ENCODE data around the gene TEX53. TPM values are rescaled to one million over a fixed set of nuclear protein-coding genes. Genes with fewer than 3 reads are reported as not detected.

TEX53 gene
- polyA plus RNA-seq, 3 donors, result not detected

GRCh38 chr9:114621561-114621960 is 36.0 kb downstream of the TEX53 start:
- H3K9ac ChIP-seq (ENCODE audit: insufficient read depth, low read length, poor library complexity, severe bottlenecking), result no peak overlapping the region
- Mint-ChIP-seq H3K4me3 (no peak overlapping the region), H3K9me3 (no peaks in the 10 kb centered on the region), H3K36me3 (peaks cover 44 to 50% of the 10 kb centered on the region in 2 donors), H3K27me3 (ENCODE audit: low read depth in 3 of 3) (peaks cover 0 to 4% (median 1%) of the 10 kb centered on the region in 3 donors), H3K4me1 (peaks cover 36% of the 10 kb centered on the region), H3K27ac (peak overlapping the region in 2 of 7 donors; percentile 10 to 32)
- no peaks in the 10 kb centered on the region for H3K9me3 ChIP-seq (replicated peaks in 1 of 2; ENCODE audit: control insufficient read depth in 1 of 2, insufficient read depth in 1 of 2, low read length in 2 of 2)
- H3K27ac ChIP-seq (ENCODE audit: low read depth in 1 of 2, low read length in 2 of 2), result no peak overlapping the region
- no peak for DNase-seq
- 96% methylated on average over 6 of the region's 7 CpGs for WGBS (ENCODE audit: insufficient coverage)
- H3K4me3 ChIP-seq (replicated peaks in 1 of 3; ENCODE audit: low read depth in 2 of 3, low read length in 3 of 3), result no peak overlapping the region
- TF ChIP-seq CTCF (IDR thresholded peaks at IDR 0.05), result no peak
- intact Hi-C loops (cut with micrococcal nuclease), result no loop called here
- H4K20me1 ChIP-seq (ENCODE audit: insufficient read depth, low read length), result peaks cover 5% of the 10 kb centered on the region
- peaks cover 40 to 45% of the 10 kb centered on the region in 2 donors for H3K4me1 ChIP-seq (ENCODE audit: control insufficient read depth in 1 of 2, insufficient read depth in 2 of 2, low read length in 2 of 2)
- no peak overlapping the region for H2AFZ ChIP-seq (ENCODE audit: insufficient read depth, low read depth, low read length, poor library complexity, severe bottlenecking)
- H3K4me2 ChIP-seq (replicated peaks; ENCODE audit: extremely low read depth, low read length, poor library complexity, severe bottlenecking), result no peak overlapping the region
- no peaks in the 10 kb centered on the region for H3K27me3 ChIP-seq (ENCODE audit: control insufficient read depth in 2 of 2, insufficient read depth in 2 of 2, low read length in 2 of 2)
- peaks cover 20 to 46% of the 10 kb centered on the region in 2 donors for H3K36me3 ChIP-seq (replicated peaks in 1 of 2; ENCODE audit: control insufficient read depth in 1 of 2, insufficient read depth in 2 of 2, low read length in 2 of 2)
- peaks cover 21% of the 10 kb centered on the region for H3K79me2 ChIP-seq (ENCODE audit: insufficient read depth, low read length)

GRCh38 chr9:114619191-114619761 is 38.3 kb downstream of the TEX53 start:
- Histone ChIP-seq H3K4me2 (replicated peaks; ENCODE audit: extremely low read depth, low read length, poor library complexity, severe bottlenecking) (peak overlapping the region; percentile 77), H3K27me3 (ENCODE audit: control insufficient read depth in 2 of 2, insufficient read depth in 2 of 2, low read length in 2 of 2) (no peaks in the 10 kb centered on the region), H3K9ac (ENCODE audit: insufficient read depth, low read length, poor library complexity, severe bottlenecking) (peak overlapping the region; percentile 72), H4K20me1 (ENCODE audit: insufficient read depth, low read length) (no peaks in the 10 kb centered on the region), H3K9me3 (replicated peaks in 1 of 2; ENCODE audit: control insufficient read depth in 1 of 2, insufficient read depth in 1 of 2, low read length in 2 of 2) (no peaks in the 10 kb centered on the region), H2AFZ (ENCODE audit: insufficient read depth, low read depth, low read length, poor library complexity, severe bottlenecking) (peak overlapping the region; percentile 80), H3K36me3 (replicated peaks in 1 of 2; ENCODE audit: control insufficient read depth in 1 of 2, insufficient read depth in 2 of 2, low read length in 2 of 2) (peaks cover 15 to 35% of the 10 kb centered on the region in 2 donors), H3K79me2 (ENCODE audit: insufficient read depth, low read length) (peaks cover 33% of the 10 kb centered on the region), H3K27ac (ENCODE audit: low read depth in 1 of 2, low read length in 2 of 2) (peak overlapping the region; percentile 45 to 93), H3K4me1 (ENCODE audit: control insufficient read depth in 1 of 2, insufficient read depth in 2 of 2, low read length in 2 of 2) (peaks cover 49 to 55% of the 10 kb centered on the region in 2 donors), H3K4me3 (replicated peaks in 1 of 3; ENCODE audit: low read depth in 2 of 3, low read length in 3 of 3) (peak overlapping the region; percentile 52 to 94 (median 77))
- Mint-ChIP-seq H3K4me3 (peak overlapping the region; percentile 77 to 97), H3K9me3 (no peaks in the 10 kb centered on the region), H3K27ac (peak overlapping the region; percentile 94 to 100 (median 96)), H3K4me1 (peaks cover 45% of the 10 kb centered on the region), H3K27me3 (ENCODE audit: low read depth in 3 of 3) (peaks cover 0 to 4% (median 1%) of the 10 kb centered on the region in 3 donors), H3K36me3 (peaks cover 36 to 41% of the 10 kb centered on the region in 2 donors)
- intact Hi-C loops (cut with micrococcal nuclease), result loop anchor here in 1 of 2 donors (10.0 kb wide), 1 partner anchor 134 kb away; no protein-coding TSS in a partner anchor
- DNase-seq, result peak; percentile 69 to 73 (median 72)
- WGBS (ENCODE audit: insufficient coverage), result 2% methylated on average over 6 of the region's 13 CpGs
- no peak for TF ChIP-seq CTCF (IDR thresholded peaks at IDR 0.05)

All from CD14-positive monocyte (primary cell).